GM18861 (cell line): Measurements from ENCODE around the gene VASH1.

ENCODE experiments used
- ATAC-seq: cut with Tn5 transposase; IDR thresholded peaks from one replicate; pipeline ENCODE4 v1.9.1; 2021; ENCODE audit not compliant: unreplicated experiment

VASH1 gene

DNA sequence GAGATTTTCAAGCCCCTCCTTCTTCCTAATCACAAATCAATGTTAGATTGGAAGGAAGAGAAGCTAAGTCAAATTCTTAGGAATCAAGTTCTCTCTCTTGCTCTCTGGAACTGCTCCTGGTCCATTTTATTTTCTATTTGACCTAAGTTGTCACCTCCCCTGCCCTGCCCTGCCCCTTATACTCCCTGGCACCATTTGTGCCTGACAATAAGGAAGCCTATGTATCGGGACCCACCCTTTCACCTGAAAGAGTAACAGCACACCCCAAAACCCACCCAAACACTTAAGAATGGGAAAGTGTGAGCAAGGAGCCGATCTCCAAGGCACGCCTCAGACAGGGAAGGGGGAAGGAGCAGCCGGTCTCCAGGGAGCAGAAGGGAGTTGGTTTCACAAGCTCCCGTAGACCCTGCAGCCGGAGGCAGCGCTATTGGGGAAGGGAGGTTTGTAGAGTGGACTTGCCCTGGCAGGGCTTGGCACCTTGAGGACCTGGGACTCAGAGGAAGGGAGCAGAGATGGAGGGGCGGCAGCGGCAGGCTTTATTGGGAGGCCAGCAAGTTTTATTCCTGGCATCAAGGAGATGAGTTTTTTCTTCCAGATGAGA, 66.5 kb downstream of the VASH1 start:
- ATAC-seq, result no peak

DNA sequence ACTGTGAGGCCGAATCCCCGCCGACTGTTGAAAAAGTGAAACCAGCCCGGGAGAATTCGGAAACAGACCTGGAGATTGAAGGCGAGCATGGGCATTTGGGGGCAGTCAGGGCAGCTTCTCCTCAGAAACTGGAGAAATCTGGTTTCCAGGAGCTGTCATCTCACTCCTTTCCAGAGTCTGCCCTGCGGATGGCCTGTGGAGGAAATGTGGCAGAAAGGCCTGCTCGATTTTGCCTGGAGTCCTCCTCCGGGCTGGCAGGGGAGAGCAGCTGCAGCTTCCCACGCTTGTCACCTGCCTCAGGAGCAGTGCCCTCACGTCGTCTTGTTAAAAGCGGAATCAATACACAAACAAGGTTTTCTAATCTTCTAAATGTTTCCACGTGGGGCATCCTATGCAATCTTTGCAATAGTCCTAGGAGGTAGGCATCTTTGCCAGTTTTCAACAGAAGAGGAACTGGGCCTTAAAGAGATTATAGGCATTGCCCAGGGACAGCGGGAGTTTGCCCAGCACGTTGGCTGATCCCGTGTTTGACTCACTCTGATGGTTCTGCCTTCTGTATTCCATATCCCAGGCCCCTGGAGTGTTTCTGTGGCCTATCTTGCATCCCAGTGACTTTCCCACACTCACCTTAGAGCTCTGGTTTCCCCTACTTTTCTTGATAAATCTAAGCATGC, 67.2 kb downstream of the VASH1 start:
- ATAC-seq, result no peak

DNA sequence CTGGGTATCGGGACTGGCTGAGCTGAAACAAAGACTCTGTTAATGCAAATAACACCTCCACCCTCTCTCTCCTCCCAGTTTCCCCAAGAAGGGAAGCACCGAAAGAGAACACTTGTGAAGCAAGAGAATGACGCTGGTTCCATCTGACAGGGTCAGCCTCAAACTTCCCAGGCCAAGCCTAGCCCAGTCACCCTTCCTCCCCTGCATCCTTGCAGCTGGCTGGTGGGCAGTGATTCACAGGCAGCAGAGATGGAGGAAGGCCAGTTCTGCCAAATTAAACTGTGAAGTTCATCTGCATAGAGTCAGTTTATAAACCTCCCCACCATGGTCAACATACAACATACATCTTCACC, 67.7 kb downstream of the VASH1 start:
- no peak for ATAC-seq

- ATAC-seq, result no peak
Measured at GRCh38 chr14:76829650-76830421, 68.6 kb downstream of the VASH1 start.

GRCh38 chr14:76830556-76830955, 69.3 kb downstream of the VASH1 start:
- ATAC-seq, result no peak

DNA sequence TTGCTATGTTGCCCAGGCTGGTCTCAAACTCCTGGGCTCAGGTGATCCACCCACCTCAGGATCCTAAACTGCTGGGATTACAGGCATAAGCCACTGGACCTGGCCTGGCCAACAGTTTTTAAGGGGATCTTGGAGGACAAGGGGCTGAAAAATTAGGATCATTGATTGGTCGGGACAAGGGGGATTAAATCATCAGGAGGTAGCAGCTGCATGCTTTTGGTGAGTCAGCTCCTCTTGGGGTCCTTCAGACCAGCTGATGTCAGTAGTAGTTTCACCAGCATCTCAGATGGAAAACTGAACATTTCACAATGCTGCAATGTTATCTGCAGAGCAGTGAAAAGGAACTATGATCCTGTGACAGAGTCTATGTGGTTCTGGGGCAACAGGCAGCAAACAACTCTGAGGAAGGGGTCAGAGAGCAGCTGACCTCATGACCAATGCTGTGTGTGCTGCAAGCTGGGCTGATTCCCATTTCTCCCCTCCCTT, 71.3 kb downstream of the VASH1 start:
- no peak for ATAC-seq
